Stimulated activated CD4-positive, alpha-beta T cell treated with anti-CD3 and anti-CD28 coated beads, Interleukin-12 subunit alpha, Interleukin-12 subunit beta, amount 100 ng/mL, for 24 hours (primary cell): ENCODE measurements around the gene BTBD19.
"Not testable (repeated sequence)": the region's sequence is repeated elsewhere in the genome, so short reads cannot be mapped to it uniquely, and the experiment has no call there.

ENCODE experiments used
- DNase-seq, 2 experiments: peaks; one replicate each; pipeline ENCODE4 v3.0.0-alpha.2; 2020; ENCODE audit warnings: low read depth in 2 of 2

BTBD19 gene

GRCh38 chr1:44808938-44809917 is 905 bp downstream of the BTBD19 start:
- DNase-seq: peak; percentile 76 to 85

GRCh38 chr1:44810101-44810761 is 1.9 kb downstream of the BTBD19 start:
- no peak for DNase-seq

GRCh38 chr1:44810762-44811105 is 2.4 kb downstream of the BTBD19 start:
- not testable (repeated sequence) for DNase-seq

- no peak for DNase-seq
These were observed 2.9 kb downstream of the BTBD19 start for GRCh38 chr1:44811234-44811633.

- no peak for DNase-seq
These were observed 4.7 kb downstream of the BTBD19 start for GRCh38 chr1:44812822-44813543.

- not testable (repeated sequence) for DNase-seq
These were observed 7.6 kb downstream of the BTBD19 start for GRCh38 chr1:44815926-44816325.

GRCh38 chr1:44817307-44817706 is 9.0 kb downstream of the BTBD19 start:
- no peak for DNase-seq

GRCh38 chr1:44817771-44818495 is 9.6 kb downstream of the BTBD19 start:
- no peak for DNase-seq

GRCh38 chr1:44819196-44819607 is 10.9 kb downstream of the BTBD19 start:
- DNase-seq: no peak

- peak; percentile 77 to 79 for DNase-seq
These were observed 11.4 kb downstream of the BTBD19 start for GRCh38 chr1:44819608-44820327.

- DNase-seq: no peak
These were observed 12.3 kb downstream of the BTBD19 start for GRCh38 chr1:44820328-44821239.

- DNase-seq: no peak
These were observed 13.0 kb downstream of the BTBD19 start for GRCh38 chr1:44821240-44821715.

- DNase-seq: no peak
These were observed 13.9 kb downstream of the BTBD19 start for GRCh38 chr1:44822131-44822701.

- DNase-seq: no peak
These were observed 14.7 kb downstream of the BTBD19 start for GRCh38 chr1:44822981-44823451.

GRCh38 chr1:44824392-44824791 is 16.1 kb downstream of the BTBD19 start:
- not testable (repeated sequence) for DNase-seq

GRCh38 chr1:44826375-44827196 is 18.3 kb downstream of the BTBD19 start:
- DNase-seq: no peak

GRCh38 chr1:44827197-44828002 is 19.1 kb downstream of the BTBD19 start:
- DNase-seq: no peak
